ENCODE results near the gene MAST3. TPM values are rescaled to one million over a fixed set of nuclear protein-coding genes. Genes with fewer than 3 reads are reported as not detected.

MAST3 gene
- polyA plus RNA-seq, 1 donor from 2014 or later, result 2.3 TPM

DNA sequence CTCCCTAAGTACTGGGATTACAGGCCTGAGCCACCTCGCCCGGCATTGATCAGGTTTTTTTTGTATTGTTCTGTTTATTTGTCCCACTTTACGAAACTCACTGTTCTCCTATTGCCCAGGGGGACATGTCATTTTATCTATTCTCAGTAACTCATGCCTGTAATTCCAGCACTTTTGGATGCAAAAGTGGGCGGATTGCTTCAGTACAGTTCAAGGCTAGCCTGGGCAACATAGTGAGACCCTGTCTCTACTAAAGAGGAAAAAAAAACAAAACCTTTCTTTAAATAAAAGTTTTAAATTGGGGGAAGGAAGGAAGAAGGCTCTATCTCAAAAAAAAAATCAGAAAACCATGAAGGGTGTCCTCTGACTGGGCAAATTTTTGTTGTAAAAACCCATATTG lies 92.7 kb downstream of the MAST3 start:
- no peaks in the 10 kb centered on the region for H3F3A ChIP-seq (ENCODE audit: insufficient read depth, low read length, poor library complexity, severe bottlenecking)
- H3K9me3 ChIP-seq (ENCODE audit: low read length), result no peaks in the 10 kb centered on the region
- no peak overlapping the region for H2AFZ ChIP-seq (ENCODE audit: low read depth, low read length)
- no peaks in the 10 kb centered on the region for H3K9me2 ChIP-seq (ENCODE audit: insufficient read depth, low read length)
- no peak overlapping the region for H3K4me3 ChIP-seq (ENCODE audit: low read length)
- no peaks in the 10 kb centered on the region for H4K20me1 ChIP-seq (ENCODE audit: insufficient read depth)
- H3K4me2 ChIP-seq (ENCODE audit: low read length), result no peak overlapping the region
- H3K27me3 ChIP-seq (ENCODE audit: insufficient read depth, low read depth, low read length), result no peaks in the 10 kb centered on the region
- H3K9ac ChIP-seq (ENCODE audit: low read length), result no peak overlapping the region
- H3K36me3 ChIP-seq (ENCODE audit: insufficient read depth, low read length), result no peaks in the 10 kb centered on the region
- H3K27ac ChIP-seq (ENCODE audit: low read length), result no peak overlapping the region
- no peak for TF ChIP-seq RAD21 (conservative IDR thresholded peaks at IDR 0.05)
- TF ChIP-seq TAF1 (IDR thresholded peaks at IDR 0.05; ENCODE audit: low read depth), result no peak
- TF ChIP-seq SMC3 (conservative IDR thresholded peaks at IDR 0.05; ENCODE audit: poor library complexity), result no peak
- TF ChIP-seq MXI1 (conservative IDR thresholded peaks at IDR 0.05; ENCODE audit: poor library complexity, severe bottlenecking), result no peak
- TF ChIP-seq, protein P1, sequence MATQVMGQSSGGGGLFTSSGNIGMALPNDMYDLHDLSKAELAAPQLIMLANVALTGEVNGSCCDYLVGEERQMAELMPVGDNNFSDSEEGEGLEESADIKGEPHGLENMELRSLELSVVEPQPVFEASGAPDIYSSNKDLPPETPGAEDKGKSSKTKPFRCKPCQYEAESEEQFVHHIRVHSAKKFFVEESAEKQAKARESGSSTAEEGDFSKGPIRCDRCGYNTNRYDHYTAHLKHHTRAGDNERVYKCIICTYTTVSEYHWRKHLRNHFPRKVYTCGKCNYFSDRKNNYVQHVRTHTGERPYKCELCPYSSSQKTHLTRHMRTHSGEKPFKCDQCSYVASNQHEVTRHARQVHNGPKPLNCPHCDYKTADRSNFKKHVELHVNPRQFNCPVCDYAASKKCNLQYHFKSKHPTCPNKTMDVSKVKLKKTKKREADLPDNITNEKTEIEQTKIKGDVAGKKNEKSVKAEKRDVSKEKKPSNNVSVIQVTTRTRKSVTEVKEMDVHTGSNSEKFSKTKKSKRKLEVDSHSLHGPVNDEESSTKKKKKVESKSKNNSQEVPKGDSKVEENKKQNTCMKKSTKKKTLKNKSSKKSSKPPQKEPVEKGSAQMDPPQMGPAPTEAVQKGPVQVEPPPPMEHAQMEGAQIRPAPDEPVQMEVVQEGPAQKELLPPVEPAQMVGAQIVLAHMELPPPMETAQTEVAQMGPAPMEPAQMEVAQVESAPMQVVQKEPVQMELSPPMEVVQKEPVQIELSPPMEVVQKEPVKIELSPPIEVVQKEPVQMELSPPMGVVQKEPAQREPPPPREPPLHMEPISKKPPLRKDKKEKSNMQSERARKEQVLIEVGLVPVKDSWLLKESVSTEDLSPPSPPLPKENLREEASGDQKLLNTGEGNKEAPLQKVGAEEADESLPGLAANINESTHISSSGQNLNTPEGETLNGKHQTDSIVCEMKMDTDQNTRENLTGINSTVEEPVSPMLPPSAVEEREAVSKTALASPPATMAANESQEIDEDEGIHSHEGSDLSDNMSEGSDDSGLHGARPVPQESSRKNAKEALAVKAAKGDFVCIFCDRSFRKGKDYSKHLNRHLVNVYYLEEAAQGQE (IDR thresholded peaks at IDR 0.05; ENCODE audit: borderline replicate concordance), result no peak
- TF ChIP-seq POLR2AphosphoS5 (IDR thresholded peaks at IDR 0.05), result no peak
- TF ChIP-seq, protein P2, sequence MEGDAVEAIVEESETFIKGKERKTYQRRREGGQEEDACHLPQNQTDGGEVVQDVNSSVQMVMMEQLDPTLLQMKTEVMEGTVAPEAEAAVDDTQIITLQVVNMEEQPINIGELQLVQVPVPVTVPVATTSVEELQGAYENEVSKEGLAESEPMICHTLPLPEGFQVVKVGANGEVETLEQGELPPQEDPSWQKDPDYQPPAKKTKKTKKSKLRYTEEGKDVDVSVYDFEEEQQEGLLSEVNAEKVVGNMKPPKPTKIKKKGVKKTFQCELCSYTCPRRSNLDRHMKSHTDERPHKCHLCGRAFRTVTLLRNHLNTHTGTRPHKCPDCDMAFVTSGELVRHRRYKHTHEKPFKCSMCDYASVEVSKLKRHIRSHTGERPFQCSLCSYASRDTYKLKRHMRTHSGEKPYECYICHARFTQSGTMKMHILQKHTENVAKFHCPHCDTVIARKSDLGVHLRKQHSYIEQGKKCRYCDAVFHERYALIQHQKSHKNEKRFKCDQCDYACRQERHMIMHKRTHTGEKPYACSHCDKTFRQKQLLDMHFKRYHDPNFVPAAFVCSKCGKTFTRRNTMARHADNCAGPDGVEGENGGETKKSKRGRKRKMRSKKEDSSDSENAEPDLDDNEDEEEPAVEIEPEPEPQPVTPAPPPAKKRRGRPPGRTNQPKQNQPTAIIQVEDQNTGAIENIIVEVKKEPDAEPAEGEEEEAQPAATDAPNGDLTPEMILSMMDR (IDR thresholded peaks at IDR 0.05; ENCODE audit: poor library complexity, severe bottlenecking), result no peak
- no peaks in the 10 kb centered on the region for H3K79me2 ChIP-seq (replicated peaks; ENCODE audit: insufficient read depth, low read length)

DNA sequence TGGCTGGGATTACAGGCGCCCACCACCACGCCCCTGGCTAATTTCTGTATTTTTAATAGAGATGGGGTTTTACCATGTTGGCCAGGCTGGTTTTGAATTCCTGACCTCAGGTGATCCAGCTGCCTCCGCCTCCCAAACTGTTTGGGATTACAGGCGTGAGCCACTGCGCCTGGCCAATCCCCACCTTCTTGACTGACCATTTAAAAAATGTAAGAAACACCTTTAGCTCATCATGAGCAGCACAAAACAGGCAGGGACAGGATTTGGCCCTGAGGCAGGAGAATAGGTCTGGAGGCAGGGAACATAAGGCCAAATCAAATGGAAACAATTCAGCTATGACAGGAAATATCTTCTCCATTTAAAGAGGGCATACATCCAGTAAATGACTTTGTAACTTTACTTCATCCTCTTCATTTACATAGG lies 94.1 kb downstream of the MAST3 start:
- Histone ChIP-seq H3K27me3 (ENCODE audit: insufficient read depth, low read depth, low read length) (no peaks in the 10 kb centered on the region), H4K20me1 (ENCODE audit: insufficient read depth) (no peaks in the 10 kb centered on the region), H2AFZ (ENCODE audit: low read depth, low read length) (no peak overlapping the region), H3K9me3 (ENCODE audit: low read length) (no peaks in the 10 kb centered on the region), H3K9me2 (ENCODE audit: insufficient read depth, low read length) (no peaks in the 10 kb centered on the region), H3K4me3 (ENCODE audit: low read length) (no peak overlapping the region), H3K4me2 (ENCODE audit: low read length) (no peak overlapping the region), H3F3A (ENCODE audit: insufficient read depth, low read length, poor library complexity, severe bottlenecking) (no peaks in the 10 kb centered on the region), H3K79me2 (replicated peaks; ENCODE audit: insufficient read depth, low read length) (no peaks in the 10 kb centered on the region), H3K9ac (ENCODE audit: low read length) (no peak overlapping the region), H3K36me3 (ENCODE audit: insufficient read depth, low read length) (no peaks in the 10 kb centered on the region), H3K27ac (ENCODE audit: low read length) (no peak overlapping the region)
- no peak for TF ChIP-seq SMC3 (conservative IDR thresholded peaks at IDR 0.05; ENCODE audit: poor library complexity)
- TF ChIP-seq, protein P2 (IDR thresholded peaks at IDR 0.05; ENCODE audit: poor library complexity, severe bottlenecking), result no peak
